Lower leg skin (tissue), 4 donors: ENCODE results near the gene BRD8. TPM values are rescaled to one million over a fixed set of nuclear protein-coding genes. Genes with fewer than 3 reads are reported as not detected.

ENCODE experiments used
- DNase-seq, 2 donors: peaks; one replicate each; pipeline ENCODE4 v3.0.0-alpha.2; 2019; ENCODE audit warnings: low spot score in 2 of 2
- H3K4me3 ChIP-seq: fragments of 200-600 bp; sonication (generic); 2 replicates; pipeline ENCODE4 v1.5.1; 2017; ENCODE audit warnings: mild to moderate bottlenecking, low read depth; ENCODE audit not compliant: poor library complexity, severe bottlenecking
- CTCF ChIP-seq, 3 donors: fragments of 450-650 bp; IDR thresholded peaks; one replicate each; pipeline ENCODE4 v1.5.1; 2016; ENCODE audit warnings: antibody characterized with exemption in 3 of 3, mild to moderate bottlenecking in 3 of 3, moderate library complexity in 2 of 3
- POLR2A ChIP-seq, 2 donors: fragments of 450-650 bp; IDR thresholded peaks; one replicate each; pipeline ENCODE4 v1.6.1; 2016 to 2017; ENCODE audit warnings: antibody characterized with exemption in 2 of 2, mild to moderate bottlenecking in 1 of 2, moderate library complexity in 1 of 2
- WGBS, 2 donors: methylation state at CpG; one replicate each; pipeline ENCODE4 v1.1.5; 2018; 5-methylcytosine and 5-hydroxymethylcytosine counted together
- intact Hi-C: fragments of 100-400 bp; cut with DNase I; formaldehyde crosslinking; loops from one replicate; pipeline ENCODE4 v1.15.0; 2023; ENCODE audit warnings: low total_unique reads
- total RNA-seq, 4 donors: library from RNA; depleted of rRNA; stranded (reverse); fragments of >200 nt; gene quantifications; one replicate each; pipeline ENCODE4 v1.1.0, GENCODE V29; 2016

Gene BRD8
- total RNA-seq, 4 donors from 2014 or later: 19.5 to 42.8 (median 31.0) TPM

- WGBS, 2 donors: 83 to 89% methylated on average over 2 of the region's 2 CpGs
- DNase-seq: no peak
- no peak overlapping the region for H3K4me3 ChIP-seq
- TF ChIP-seq POLR2A (IDR thresholded peaks at IDR 0.05) (no peak), CTCF (IDR thresholded peaks at IDR 0.05) (no peak)
- intact Hi-C loops: no loop called here
These were observed 7.6 kb upstream of the BRD8 start for GRCh38 chr5:138186002-138186447.

GRCh38 chr5:138182808-138183207 is 4.4 kb upstream of the BRD8 start:
- intact Hi-C loops: no loop called here
- 86 to 91% methylated on average over 6 of the region's 6 CpGs for WGBS, 2 donors
- no peak for TF ChIP-seq CTCF (IDR thresholded peaks at IDR 0.05)
- no peak for TF ChIP-seq POLR2A (IDR thresholded peaks at IDR 0.05)
- DNase-seq: no peak
- H3K4me3 ChIP-seq: no peak overlapping the region

GRCh38 chr5:138180841-138181240 is 2.4 kb upstream of the BRD8 start:
- no peak for TF ChIP-seq CTCF (IDR thresholded peaks at IDR 0.05)
- no peak for TF ChIP-seq POLR2A (IDR thresholded peaks at IDR 0.05)
- H3K4me3 ChIP-seq: no peak overlapping the region
- 92 to 96% methylated on average over 5 of the region's 5 CpGs for WGBS, 2 donors
- intact Hi-C loops: no loop called here
- DNase-seq: no peak

GRCh38 chr5:138180183-138180782 is 1.9 kb upstream of the BRD8 start:
- H3K4me3 ChIP-seq: no peak overlapping the region
- DNase-seq: no peak

GRCh38 chr5:138179277-138179857 is 937 bp upstream of the BRD8 start:
- TF ChIP-seq POLR2A (IDR thresholded peaks at IDR 0.05): no peak
- no peak for TF ChIP-seq CTCF (IDR thresholded peaks at IDR 0.05)
- DNase-seq: no peak
- WGBS, 2 donors: 2 to 3% methylated on average over 23 of the region's 23 CpGs
- H3K4me3 ChIP-seq: no peak overlapping the region
- intact Hi-C loops: no loop called here

More at GRCh38 chr5:138180183-138180782, 1.9 kb upstream of the BRD8 start:
- TF ChIP-seq CTCF (IDR thresholded peaks at IDR 0.05) (no peak), POLR2A (IDR thresholded peaks at IDR 0.05) (no peak)
- 74% methylated on average over 5 of the region's 5 CpGs for WGBS, 2 donors
- intact Hi-C loops: no loop called here
